ENCODE data around the gene NR1D1. TPM values are rescaled to one million over a fixed set of nuclear protein-coding genes. Genes with fewer than 3 reads are reported as not detected.
"Not testable (repeated sequence)": the region's sequence is repeated elsewhere in the genome, so short reads cannot be mapped to it uniquely, and the experiment has no call there.

Gene NR1D1
- 10 to 100 TPM in 1 of 3 donors, 1 to 10 TPM in 2; 8.8 to 10.5 (median 9.2) TPM for total RNA-seq

GRCh38 chr17:40100419-40100668 is at the start of gene NR1D1:
Gene NR1D1 (minus strand): TSS chr17:40100589. CDS start chr17:40100094, 495 bp downstream.
- H3K27ac ChIP-seq = peak within 1 kb of the TSS; percentile 95 to 99
- no peak for DNase-seq (ENCODE audit: low spot score in 2 of 2)
- peak within 1 kb of the TSS; percentile 64 to 84 (median 80) for H3K4me3 ChIP-seq
- TF ChIP-seq, protein P1, sequence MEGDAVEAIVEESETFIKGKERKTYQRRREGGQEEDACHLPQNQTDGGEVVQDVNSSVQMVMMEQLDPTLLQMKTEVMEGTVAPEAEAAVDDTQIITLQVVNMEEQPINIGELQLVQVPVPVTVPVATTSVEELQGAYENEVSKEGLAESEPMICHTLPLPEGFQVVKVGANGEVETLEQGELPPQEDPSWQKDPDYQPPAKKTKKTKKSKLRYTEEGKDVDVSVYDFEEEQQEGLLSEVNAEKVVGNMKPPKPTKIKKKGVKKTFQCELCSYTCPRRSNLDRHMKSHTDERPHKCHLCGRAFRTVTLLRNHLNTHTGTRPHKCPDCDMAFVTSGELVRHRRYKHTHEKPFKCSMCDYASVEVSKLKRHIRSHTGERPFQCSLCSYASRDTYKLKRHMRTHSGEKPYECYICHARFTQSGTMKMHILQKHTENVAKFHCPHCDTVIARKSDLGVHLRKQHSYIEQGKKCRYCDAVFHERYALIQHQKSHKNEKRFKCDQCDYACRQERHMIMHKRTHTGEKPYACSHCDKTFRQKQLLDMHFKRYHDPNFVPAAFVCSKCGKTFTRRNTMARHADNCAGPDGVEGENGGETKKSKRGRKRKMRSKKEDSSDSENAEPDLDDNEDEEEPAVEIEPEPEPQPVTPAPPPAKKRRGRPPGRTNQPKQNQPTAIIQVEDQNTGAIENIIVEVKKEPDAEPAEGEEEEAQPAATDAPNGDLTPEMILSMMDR (IDR thresholded peaks at IDR 0.05) = peak in 1 of 3 donors; percentile 0
- TF ChIP-seq POLR2AphosphoS5 (IDR thresholded peaks at IDR 0.05) (peak in 2 of 3 donors; percentile 95 to 96), POLR2A (IDR thresholded peaks at IDR 0.05) (peak; percentile 83)
- no peaks in the 10 kb centered on the region for H3K9me3 ChIP-seq
- no peaks in the 10 kb centered on the region for H3K36me3 ChIP-seq
- peaks cover 32 to 52% of the 10 kb centered on the region in 2 donors for H3K4me1 ChIP-seq
- intact Hi-C loops (cut with DNase I; ENCODE audit: low total_unique reads) = no loop called here
- no peaks in the 10 kb centered on the region for H3K27me3 ChIP-seq

DNA sequence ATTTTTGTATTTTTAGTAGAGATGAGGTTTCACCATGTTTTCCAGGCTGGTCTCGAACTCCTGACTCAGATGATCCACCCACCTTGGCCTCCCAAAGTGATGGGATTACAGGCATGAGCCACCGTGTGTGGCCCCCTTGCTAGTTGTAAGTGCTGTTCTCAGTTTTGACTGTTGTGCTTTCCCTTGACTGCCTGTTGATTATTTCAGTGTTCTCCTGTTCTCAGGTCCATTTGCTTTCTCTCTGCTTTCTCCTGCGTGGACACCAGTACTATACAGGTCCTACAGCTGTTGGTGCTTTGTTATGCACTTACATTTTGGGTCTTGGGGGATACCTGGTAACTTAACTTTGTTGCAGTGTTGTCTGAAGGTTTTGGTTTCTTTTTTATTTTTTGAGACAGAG is 48.1 kb upstream of the NR1D1 start:
- TF ChIP-seq, protein P1 (IDR thresholded peaks at IDR 0.05) = no peak
- no peak for TF ChIP-seq POLR2AphosphoS5 (IDR thresholded peaks at IDR 0.05)
- no peak for TF ChIP-seq POLR2A (IDR thresholded peaks at IDR 0.05)
- Histone ChIP-seq H3K9me3 (no peaks in the 10 kb centered on the region), H3K27ac (no peak overlapping the region), H3K27me3 (no peaks in the 10 kb centered on the region), H3K36me3 (no peaks in the 10 kb centered on the region), H3K4me3 (no peak overlapping the region), H3K4me1 (no peaks in the 10 kb centered on the region)
- intact Hi-C loops (cut with DNase I; ENCODE audit: low total_unique reads) = no loop called here
- DNase-seq (ENCODE audit: low spot score in 2 of 2) = no peak

- H3K4me1 ChIP-seq = peaks cover 0 to 5% of the 10 kb centered on the region in 2 donors
- no peaks in the 10 kb centered on the region for H3K27me3 ChIP-seq
- TF ChIP-seq, protein P1 (IDR thresholded peaks at IDR 0.05) = no peak
- TF ChIP-seq POLR2AphosphoS5 (IDR thresholded peaks at IDR 0.05) (no peak), POLR2A (IDR thresholded peaks at IDR 0.05) (no peak)
- no peak for DNase-seq (ENCODE audit: low spot score in 2 of 2)
- intact Hi-C loops (cut with DNase I; ENCODE audit: low total_unique reads) = no loop called here
- H3K4me3 ChIP-seq = no peak overlapping the region
- no peaks in the 10 kb centered on the region for H3K9me3 ChIP-seq
- no peak overlapping the region for H3K27ac ChIP-seq
- peaks cover 3% of the 10 kb centered on the region for H3K36me3 ChIP-seq
These were observed 45.1 kb upstream of the NR1D1 start for GRCh38 chr17:40145476-40145875.

- H3K27me3 ChIP-seq; H3K4me1 ChIP-seq; DNase-seq (ENCODE audit: low spot score in 2 of 2); H3K27ac ChIP-seq; H3K36me3 ChIP-seq; H3K4me3 ChIP-seq; intact Hi-C loops (cut with DNase I; ENCODE audit: low total_unique reads); H3K9me3 ChIP-seq: not testable (repeated sequence)
These were observed 42.8 kb upstream of the NR1D1 start for GRCh38 chr17:40143166-40143565.

- peaks cover 3% of the 10 kb centered on the region for H3K36me3 ChIP-seq
- H3K27me3 ChIP-seq = no peaks in the 10 kb centered on the region
- peak in 1 of 2 donors; percentile 30 for DNase-seq (ENCODE audit: low spot score in 2 of 2)
- no peaks in the 10 kb centered on the region for H3K9me3 ChIP-seq
- H3K4me1 ChIP-seq = peaks cover 0 to 5% of the 10 kb centered on the region in 2 donors
- intact Hi-C loops (cut with DNase I; ENCODE audit: low total_unique reads) = no loop called here
- TF ChIP-seq POLR2A (IDR thresholded peaks at IDR 0.05) (no peak), POLR2AphosphoS5 (IDR thresholded peaks at IDR 0.05) (no peak)
- TF ChIP-seq, protein P1 (IDR thresholded peaks at IDR 0.05) = no peak
- H3K27ac ChIP-seq = peak overlapping the region; percentile 98 to 99
- H3K4me3 ChIP-seq = peak overlapping the region; percentile 75 to 98 (median 84)
These were observed 39.2 kb upstream of the NR1D1 start for GRCh38 chr17:40139566-40140058.

- TF ChIP-seq, protein P1 (IDR thresholded peaks at IDR 0.05) = no peak
- TF ChIP-seq POLR2A (IDR thresholded peaks at IDR 0.05) = no peak
- no peak for TF ChIP-seq POLR2AphosphoS5 (IDR thresholded peaks at IDR 0.05)
- Histone ChIP-seq H3K27ac (peak overlapping the region in 1 of 2 donors; percentile 44), H3K4me1 (no peaks in the 10 kb centered on the region), H3K36me3 (no peaks in the 10 kb centered on the region), H3K4me3 (no peak overlapping the region), H3K27me3 (no peaks in the 10 kb centered on the region), H3K9me3 (no peaks in the 10 kb centered on the region)
- DNase-seq (ENCODE audit: low spot score in 2 of 2) = no peak
- intact Hi-C loops (cut with DNase I; ENCODE audit: low total_unique reads) = no loop called here
These were observed 35.4 kb upstream of the NR1D1 start for GRCh38 chr17:40135817-40136216.
